WERI-Rb-1 (cell line): ENCODE data around the gene TTC28.

ENCODE experiments used
- DNase-seq: peaks from one replicate; pipeline ENCODE4 v3.0.0-alpha.2; 2020
- H3K27ac ChIP-seq: fragments of 250-450 bp; sonication (Bioruptor Pico); 2 replicates; pipeline ENCODE4 v1.5.1; 2020; ENCODE audit warnings: mild to moderate bottlenecking, moderate library complexity
- H3K27me3 ChIP-seq: fragments of 250-450 bp; sonication (Bioruptor Pico); 2 replicates; pipeline ENCODE4 v1.5.1; 2021; ENCODE audit warnings: mild to moderate bottlenecking, low read depth, moderate library complexity; ENCODE audit not compliant: insufficient read depth, severe bottlenecking
- H3K36me3 ChIP-seq: fragments of 250-450 bp; sonication (Bioruptor Pico); 2 replicates; pipeline ENCODE4 v1.5.1; 2020; ENCODE audit warnings: mild to moderate bottlenecking, moderate library complexity
- H3K4me3 ChIP-seq: 2 replicates; pipeline ENCODE4 v1.5.1; 2011; ENCODE audit warnings: low read depth, mild to moderate bottlenecking, control low read depth, low read length
- H3K9me3 ChIP-seq: fragments of 250-450 bp; sonication (Bioruptor Pico); 2 replicates; pipeline ENCODE4 v1.5.1; 2021; ENCODE audit warnings: mild to moderate bottlenecking, moderate library complexity; ENCODE audit not compliant: severe bottlenecking
- TF ChIP-seq, protein P1 (sequence below): IDR thresholded peaks from 2 replicates; pipeline ENCODE4 v1.5.1; 2011; ENCODE audit warnings: low read depth, mild to moderate bottlenecking, control low read depth, inconsistent platforms, low read length

The TTC28 gene

GRCh38 chr22:28048529-28048928, 631.1 kb downstream of the TTC28 start:
- DNase-seq: no peak
- H3K27me3 ChIP-seq: no peaks in the 10 kb centered on the region
- H3K9me3 ChIP-seq: no peaks in the 10 kb centered on the region
- no peak overlapping the region for H3K4me3 ChIP-seq
- no peaks in the 10 kb centered on the region for H3K36me3 ChIP-seq
- H3K27ac ChIP-seq: no peak overlapping the region
- TF ChIP-seq, protein P1, sequence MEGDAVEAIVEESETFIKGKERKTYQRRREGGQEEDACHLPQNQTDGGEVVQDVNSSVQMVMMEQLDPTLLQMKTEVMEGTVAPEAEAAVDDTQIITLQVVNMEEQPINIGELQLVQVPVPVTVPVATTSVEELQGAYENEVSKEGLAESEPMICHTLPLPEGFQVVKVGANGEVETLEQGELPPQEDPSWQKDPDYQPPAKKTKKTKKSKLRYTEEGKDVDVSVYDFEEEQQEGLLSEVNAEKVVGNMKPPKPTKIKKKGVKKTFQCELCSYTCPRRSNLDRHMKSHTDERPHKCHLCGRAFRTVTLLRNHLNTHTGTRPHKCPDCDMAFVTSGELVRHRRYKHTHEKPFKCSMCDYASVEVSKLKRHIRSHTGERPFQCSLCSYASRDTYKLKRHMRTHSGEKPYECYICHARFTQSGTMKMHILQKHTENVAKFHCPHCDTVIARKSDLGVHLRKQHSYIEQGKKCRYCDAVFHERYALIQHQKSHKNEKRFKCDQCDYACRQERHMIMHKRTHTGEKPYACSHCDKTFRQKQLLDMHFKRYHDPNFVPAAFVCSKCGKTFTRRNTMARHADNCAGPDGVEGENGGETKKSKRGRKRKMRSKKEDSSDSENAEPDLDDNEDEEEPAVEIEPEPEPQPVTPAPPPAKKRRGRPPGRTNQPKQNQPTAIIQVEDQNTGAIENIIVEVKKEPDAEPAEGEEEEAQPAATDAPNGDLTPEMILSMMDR: 0 out of 2 replicates have a peak, but pooled peaks have one; percentile 9

DNA sequence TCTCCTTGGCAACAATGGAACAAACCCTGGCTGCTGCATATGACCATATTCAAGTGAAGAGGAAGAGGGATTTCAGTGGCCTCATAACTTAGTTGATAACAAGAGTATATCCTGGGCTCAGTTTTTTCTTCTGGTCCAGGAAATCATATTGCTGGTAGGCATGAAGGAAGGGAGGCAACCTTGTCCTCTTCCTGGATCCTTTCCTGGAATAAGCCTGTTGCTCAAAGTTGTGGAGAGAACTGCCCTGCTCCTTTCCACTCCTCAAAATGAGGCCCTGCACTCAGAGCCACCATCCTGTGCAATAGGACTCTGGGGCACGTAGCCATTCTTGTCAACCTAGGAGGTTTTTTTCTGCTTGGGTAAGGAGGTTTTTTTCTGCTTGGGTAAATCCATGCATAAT, 631.9 kb downstream of the TTC28 start:
- DNase-seq: no peak
- no peaks in the 10 kb centered on the region for H3K9me3 ChIP-seq
- H3K36me3 ChIP-seq: no peaks in the 10 kb centered on the region
- H3K27me3 ChIP-seq: no peaks in the 10 kb centered on the region
- TF ChIP-seq, protein P1: no peak
- no peak overlapping the region for H3K27ac ChIP-seq
- no peak overlapping the region for H3K4me3 ChIP-seq

DNA sequence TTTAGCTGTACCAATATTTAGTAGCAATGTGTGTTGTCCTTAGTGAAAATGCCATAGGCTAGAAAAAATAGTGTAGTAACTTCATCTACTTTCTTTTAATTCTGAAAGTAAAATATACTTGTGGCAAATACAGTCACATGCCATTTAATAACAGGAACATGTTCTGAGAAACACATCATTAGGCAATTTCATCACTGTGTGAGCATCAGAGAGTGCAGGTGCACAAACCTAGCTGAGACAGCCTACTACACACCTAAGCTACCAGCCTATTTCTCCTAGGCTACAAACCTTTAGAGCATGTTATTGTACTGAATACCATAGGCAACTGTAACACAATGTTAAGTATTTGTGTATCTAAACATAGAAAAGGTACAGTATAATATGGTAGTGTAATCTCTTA, 633.5 kb downstream of the TTC28 start:
- H3K36me3 ChIP-seq: no peaks in the 10 kb centered on the region
- no peak overlapping the region for H3K27ac ChIP-seq
- no peaks in the 10 kb centered on the region for H3K27me3 ChIP-seq
- no peak overlapping the region for H3K4me3 ChIP-seq
- no peak for DNase-seq
- no peaks in the 10 kb centered on the region for H3K9me3 ChIP-seq
- TF ChIP-seq, protein P1: no peak

- Histone ChIP-seq H3K27ac (no peak overlapping the region), H3K36me3 (no peaks in the 10 kb centered on the region), H3K9me3 (no peaks in the 10 kb centered on the region), H3K4me3 (no peak overlapping the region), H3K27me3 (no peaks in the 10 kb centered on the region)
- DNase-seq: no peak
- TF ChIP-seq, protein P1: no peak
Measured at GRCh38 chr22:28044546-28045173, 635.0 kb downstream of the TTC28 start.

GRCh38 chr22:28043266-28043665, 636.4 kb downstream of the TTC28 start:
- Histone ChIP-seq H3K36me3 (no peaks in the 10 kb centered on the region), H3K9me3 (no peaks in the 10 kb centered on the region), H3K4me3 (no peak overlapping the region), H3K27me3 (no peaks in the 10 kb centered on the region), H3K27ac (no peak overlapping the region)
- DNase-seq: no peak
- TF ChIP-seq, protein P1: no peak
